K562 (cell line): ENCODE measurements around the gene BCKDHB. TPM values are rescaled to one million over a fixed set of nuclear protein-coding genes. Genes with fewer than 3 reads are reported as not detected.

Source experiments
- ATAC-seq: fragments of 200-7000 bp; cut with Tn5 transposase; 3 replicates; pipeline ENCODE4 v1.9.1; 2020; ENCODE audit warnings: moderate library complexity
- BruUV-seq: library from RNA; stranded (reverse); fragments of 400-500 nt; replicated peaks from 2 replicates; lab custom pipeline; 2021; lab: Mats Ljungman, UMichigan
- CTCF ChIA-PET: fragments of 300-600 bp; formaldehyde crosslinking; extraction: SDS; loops from one replicate; lab custom pipeline; 2021; ENCODE audit warnings: low intra/inter-chr PET ratio; lab: Yijun Ruan, JAX
- POLR2A ChIA-PET: fragments of 300-600, 350-650 bp; sonication (Branson Sonifier 250); formaldehyde crosslinking; extraction: SDS; loops from one replicate; lab custom pipeline; 2021; ENCODE audit warnings: antibody characterized with exemption, inconsistent platforms; lab: Yijun Ruan, JAX
- DNase-seq, 4 experiments: peaks; one replicate each; pipeline versions ENCODE4 v3.0.0 to v3.0.0-alpha.2; 2011 to 2018; ENCODE audit warnings: low spot score in 3 of 4, mixed read lengths in 3 of 4; ENCODE audit errors: extremely low read depth in 1 of 4
- FAIRE-seq: peaks from 2 replicates; lab custom pipeline; 2011; peaks lifted over from hg19 to GRCh38; lab: Jason Lieb, UNC
- H2AFZ ChIP-seq: 2 replicates; pipeline ENCODE4 v1.6.0; 2011; ENCODE audit warnings: low read depth, low read length, control low read depth, inconsistent platforms
- H3K27ac ChIP-seq: fragments of 200-600 bp; 3 replicates; pipeline ENCODE4 v1.8.0; 2011; ENCODE audit warnings: low read depth, mild to moderate bottlenecking, control low read depth, inconsistent platforms, low read length, moderate library complexity, mixed read lengths; ENCODE audit errors: extremely low read depth
- H3K27me3 ChIP-seq, 2 experiments: fragments of 300-600 bp in 1 of 2; 2 replicates in 1 of 2; 3 replicates in 1 of 2; pipeline versions ENCODE4 v1.6.0 to v1.8.0; 2011; ENCODE audit warnings: inconsistent platforms in 2 of 2, low read length in 2 of 2, mild to moderate bottlenecking in 1 of 2, mixed read lengths in 1 of 2, moderate library complexity in 1 of 2; ENCODE audit not compliant: control insufficient read depth in 2 of 2, insufficient read depth in 2 of 2
- H3K36me3 ChIP-seq: fragments of 300-600 bp; 3 replicates; pipeline ENCODE4 v1.8.0; 2011; ENCODE audit warnings: mild to moderate bottlenecking, low read length, inconsistent platforms; ENCODE audit not compliant: control insufficient read depth, insufficient read depth
- H3K4me1 ChIP-seq, 2 experiments: fragments of 200-600 bp in 1 of 2; replicated peaks in 1 of 2; 2 replicates in 1 of 2; 3 replicates in 1 of 2; pipeline versions ENCODE4 v1.5.1 to v1.8.0; 2011; ENCODE audit warnings: inconsistent platforms in 2 of 2, low read length in 2 of 2, mild to moderate bottlenecking in 1 of 2, mixed read lengths in 1 of 2, moderate library complexity in 1 of 2; ENCODE audit not compliant: control insufficient read depth in 2 of 2, insufficient read depth in 2 of 2
- H3K4me2 ChIP-seq: 2 replicates; pipeline ENCODE4 v1.6.1; 2011; ENCODE audit warnings: low read length, control low read depth, inconsistent platforms, mixed read lengths; ENCODE audit not compliant: insufficient read depth
- H3K4me3 ChIP-seq: fragments of 200-600 bp; sonication (generic), shearing (Covaris generic); 2 replicates; pipeline ENCODE4 v1.5.1; 2016; ENCODE audit warnings: control low read depth, inconsistent platforms
- H3K79me2 ChIP-seq: fragments of 200-600 bp; 3 replicates; pipeline ENCODE4 v1.8.0; 2011; ENCODE audit warnings: low read length, inconsistent platforms; ENCODE audit not compliant: control insufficient read depth, insufficient read depth
- H3K9ac ChIP-seq, 2 experiments: 2 replicates each; pipeline versions ENCODE4 v1.6.0 to v1.6.1; 2011; ENCODE audit warnings: low read depth in 2 of 2, low read length in 2 of 2, control low read depth in 1 of 2, inconsistent platforms in 1 of 2, mild to moderate bottlenecking in 1 of 2, mixed read lengths in 1 of 2; ENCODE audit not compliant: insufficient read depth in 1 of 2
- H3K9me1 ChIP-seq: one replicate; pipeline ENCODE4 v1.6.0; 2011; ENCODE audit warnings: inconsistent platforms, mild to moderate bottlenecking, low read length, moderate library complexity; ENCODE audit not compliant: control insufficient read depth, insufficient read depth
- H3K9me3 ChIP-seq: replicated peaks from 2 replicates; pipeline ENCODE4 v1.5.1; 2011; ENCODE audit warnings: low read depth, low read length, inconsistent platforms; ENCODE audit not compliant: control insufficient read depth, insufficient read depth
- H4K20me1 ChIP-seq: replicated peaks from 2 replicates; pipeline ENCODE4 v1.6.1; 2011; ENCODE audit warnings: low read length, inconsistent platforms, mixed read lengths; ENCODE audit not compliant: control insufficient read depth, insufficient read depth
- ASH1L ChIP-seq: fragments of 450-650 bp; IDR thresholded peaks from 2 replicates; pipeline ENCODE4 v1.6.1; 2018; ENCODE audit warnings: borderline replicate concordance, mild to moderate bottlenecking, low read depth; ENCODE audit not compliant: partially characterized antibody
- COPS2 ChIP-seq: fragments of 450-650 bp; conservative IDR thresholded peaks from 2 replicates; pipeline ENCODE4 v1.6.1; 2016; ENCODE audit warnings: mild to moderate bottlenecking, moderate library complexity
- HNRNPH1 ChIP-seq: fragments of 200-400 bp; formaldehyde crosslinking; optimal IDR thresholded peaks from 2 replicates; pipeline ENCODE3; 2017; ENCODE audit warnings: low read depth, mild to moderate bottlenecking, low read length, moderate library complexity
- NELFE ChIP-seq: IDR thresholded peaks from 2 replicates; pipeline ENCODE4 v1.6.1; 2011; ENCODE audit warnings: mild to moderate bottlenecking; ENCODE audit not compliant: insufficient read depth, insufficient read length
- NFXL1 ChIP-seq: fragments of 450-650 bp; formaldehyde crosslinking; IDR thresholded peaks from 2 replicates; pipeline ENCODE4 v1.4.0; 2021; ENCODE audit warnings: mild to moderate bottlenecking
- RB1 ChIP-seq: fragments of 450-650 bp; IDR thresholded peaks from 2 replicates; pipeline ENCODE4 v1.6.1; 2017; ENCODE audit warnings: low read depth, mild to moderate bottlenecking
- SMAD3 ChIP-seq: fragments of 450-650 bp; formaldehyde crosslinking; conservative IDR thresholded peaks from 2 replicates; pipeline ENCODE4 v1.4.0; 2020; ENCODE audit warnings: mild to moderate bottlenecking
- SMARCE1 ChIP-seq: fragments of 450-650 bp; IDR thresholded peaks from 2 replicates; pipeline ENCODE4 v1.7.1; 2016; ENCODE audit warnings: mild to moderate bottlenecking
- SNIP1 ChIP-seq: fragments of 450-650 bp; IDR thresholded peaks from 2 replicates; pipeline ENCODE4 v1.7.1; 2017; ENCODE audit warnings: low read depth, mild to moderate bottlenecking
- ZEB2 ChIP-seq: fragments of 450-650 bp; IDR thresholded peaks from 2 replicates; pipeline ENCODE4 v1.6.1; 2016
- ZNF586 ChIP-seq: fragments of 450-650 bp; formaldehyde crosslinking; conservative IDR thresholded peaks from 2 replicates; pipeline ENCODE4 v1.4.0; 2020; ENCODE audit warnings: mild to moderate bottlenecking, moderate library complexity
- ZNF740 ChIP-seq, 3 experiments: fragments of 200-800 bp in 1 of 3; sonication (Bioruptor generic) in 1 of 3; sonication (generic) in 1 of 3; formaldehyde crosslinking in 1 of 3; IDR thresholded peaks; 2 replicates each; pipeline versions ENCODE4 v1.6.1 to v1.8.0; 2016 to 2022; ENCODE audit warnings: mild to moderate bottlenecking in 2 of 3, missing compliant biosample characterization in 2 of 3, missing genetic modification characterization in 2 of 3, missing genetic modification reagents in 1 of 3
- ZNF76 ChIP-seq: fragments of 250-450 bp; sonication (Bioruptor Pico); IDR thresholded peaks from 2 replicates; pipeline ENCODE4 v1.4.0; 2020; ENCODE audit warnings: mild to moderate bottlenecking, moderate library complexity, borderline replicate concordance
- WGBS: fragments of 100-300 bp; shearing (Covaris generic); methylation state at CpG from one replicate; pipeline ENCODE4 v1.1.6; 2016; ENCODE audit warnings: low coverage, mixed read lengths; ENCODE audit not compliant: insufficient coverage; ENCODE audit errors: missing lambda C conversion rate; 5-methylcytosine and 5-hydroxymethylcytosine counted together
- in situ Hi-C: fragments of 300-500 bp; cut with MboI; formaldehyde crosslinking; loops from 4 replicates; pipeline ENCODE4 v1.15.0; 2018; ENCODE audit warnings: inconsistent platforms, mixed read lengths
- intact Hi-C: fragments of 100-400 bp; cut with micrococcal nuclease; formaldehyde crosslinking; loops from 2 replicates; pipeline ENCODE4 v1.14.2; 2022
- polyA plus RNA-seq, 8 experiments: library from polyadenylated mRNA; depleted of rRNA in 4 of 8; stranded (reverse) in 5 of 8; unstranded in 3 of 8; fragments of >200 nt; fragmentation: Nextera tagmentation in 2 of 8; fragmentation: Illumina TruSeq in 1 of 8; extraction: Ambion mirVana in 2 of 8; extraction: Trizol in 1 of 8; gene quantifications; 2 replicates each; pipeline versions ENCODE4 v1.2.1 to v1.2.3, GENCODE V29; 2011 to 2014; ENCODE audit warnings: inconsistent platforms in 1 of 8, missing spikeins in 1 of 8
- total RNA-seq, 7 experiments: library from RNA; depleted of rRNA in 6 of 7; stranded (reverse); fragments of >200 nt in 6 of 7; fragmentation: Illumina TruSeq in 2 of 7; extraction: Trizol in 2 of 7; gene quantifications; 2 replicates each; pipeline versions ENCODE4 v1.2.1 to v1.2.3, GENCODE V29; 2011 to 2021; ENCODE audit warnings: low replicate concordance in 1 of 7
- TF ChIP-seq, protein P1 (sequence below), 2 experiments: fragments of 250-450 bp in 1 of 2; fragments of 450-650 bp in 1 of 2; sonication (Bioruptor Pico) in 1 of 2; IDR thresholded peaks; 2 replicates each; pipeline versions ENCODE4 v1.6.1 to v1.8.0; 2016 to 2021; ENCODE audit warnings: mild to moderate bottlenecking in 2 of 2, moderate library complexity in 2 of 2, missing compliant biosample characterization in 1 of 2, missing genetic modification characterization in 1 of 2

Gene BCKDHB
- total and polyA plus RNA-seq, 9 of the 15 experiments (the other 6 are each of a cell fraction or from before 2014, with no cell fraction given): 4.1 to 23.7 (median 7.5) TPM

DNA sequence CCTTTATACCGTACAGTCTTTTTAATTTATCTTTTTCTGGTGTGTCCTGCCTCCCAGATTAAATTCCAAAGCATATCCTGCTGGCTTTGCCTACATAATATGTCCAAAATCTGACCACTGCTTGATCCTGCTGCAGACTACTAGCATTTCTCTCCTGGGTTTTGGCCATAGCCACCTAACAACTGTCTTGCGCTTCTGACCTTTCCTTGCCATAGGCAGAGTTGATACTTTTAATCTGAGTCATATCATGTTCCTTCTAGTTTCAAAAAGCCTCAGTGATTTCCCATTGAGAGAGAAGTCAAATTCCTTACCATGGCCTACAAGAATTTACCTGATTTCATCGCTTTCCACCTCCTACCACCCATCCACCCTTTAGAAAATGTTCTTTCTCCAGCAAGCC, 104.8 kb downstream of the BCKDHB start:
- FAIRE-seq (no peak), ATAC-seq (no peak)
- no peak overlapping the region for H3K4me3 ChIP-seq

More for the DNA sequence above, 104.8 kb downstream of the BCKDHB start:
- Histone ChIP-seq H4K20me1 (no peaks in the 10 kb centered on the region), H3K9ac (no peak overlapping the region), H3K27ac (no peak overlapping the region), H3K9me1 (no peaks in the 10 kb centered on the region), H3K27me3 (no peaks in the 10 kb centered on the region), H3K36me3 (no peaks in the 10 kb centered on the region), H3K4me2 (no peak overlapping the region), H3K79me2 (no peaks in the 10 kb centered on the region), H2AFZ (no peak overlapping the region), H3K9me3 (no peaks in the 10 kb centered on the region), H3K4me1 (no peaks in the 10 kb centered on the region)
- TF ChIP-seq ASH1L (no peak), RB1 (no peak), NELFE (no peak), ZNF586 (no peak), HNRNPH1 (no peak), SMAD3 (CRISPR knock-in tag) (no peak), SMARCE1 (no peak), ZNF76 (no peak), COPS2 (no peak), SNIP1 (no peak), ZNF740 (CRISPR knock-in tag; IDR thresholded peaks at IDR 0.05) (no peak), ZNF740 (tag; IDR thresholded peaks at IDR 0.05) (no peak), ZEB2 (no peak), NFXL1 (no peak)
- TF ChIP-seq, protein P1, sequence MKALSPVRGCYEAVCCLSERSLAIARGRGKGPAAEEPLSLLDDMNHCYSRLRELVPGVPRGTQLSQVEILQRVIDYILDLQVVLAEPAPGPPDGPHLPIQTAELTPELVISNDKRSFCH (CRISPR knock-in tag; IDR thresholded peaks at IDR 0.05): no peak
- TF ChIP-seq, protein P1 (tag; IDR thresholded peaks at IDR 0.05): no peak
- ChIA-PET CTCF (no interaction called here), POLR2A (no interaction called here)
- BruUV-seq: no TSS peak
- no peak for DNase-seq
- 65% methylated on average over 3 of the region's 3 CpGs for WGBS
- intact Hi-C loops (loop anchor here (5.0 kb wide), 1 partner anchor 1541 kb away; the partner anchor contains the start of gene TENT5A), in situ Hi-C loops (no loop called here)
